HG03060 (cell line): ENCODE data around the gene SSR3.
"Not testable (repeated sequence)": the region's sequence is repeated elsewhere in the genome, so short reads cannot be mapped to it uniquely, and the experiment has no call there.

Source experiments
- ATAC-seq: cut with Tn5 transposase; IDR thresholded peaks from one replicate; pipeline ENCODE4 v1.9.1; 2021; ENCODE audit warnings: low read depth, moderate number of reproducible peaks; ENCODE audit not compliant: unreplicated experiment

SSR3 gene

GRCh38 chr3:156576651-156577348 lies 21.9 kb upstream of the SSR3 start:
- no peak for ATAC-seq

GRCh38 chr3:156576051-156576450 lies 21.1 kb upstream of the SSR3 start:
- no peak for ATAC-seq

GRCh38 chr3:156575641-156576040 lies 20.7 kb upstream of the SSR3 start:
- ATAC-seq: no peak

GRCh38 chr3:156569881-156570280 lies 15.0 kb upstream of the SSR3 start:
- ATAC-seq: not testable (repeated sequence)

- not testable (repeated sequence) for ATAC-seq
Observed at GRCh38 chr3:156569016-156569415, 14.1 kb upstream of the SSR3 start.

- ATAC-seq: no peak
Observed at GRCh38 chr3:156563900-156564682, 9.2 kb upstream of the SSR3 start.

- ATAC-seq: not testable (repeated sequence)
Observed at GRCh38 chr3:156562486-156562885, 7.6 kb upstream of the SSR3 start.

- ATAC-seq: no peak
Observed at GRCh38 chr3:156561533-156561932, 6.6 kb upstream of the SSR3 start.

- ATAC-seq: no peak
Observed at GRCh38 chr3:156559321-156559720, 4.4 kb upstream of the SSR3 start.

- ATAC-seq: no peak
Observed at GRCh38 chr3:156558389-156558788, 3.5 kb upstream of the SSR3 start.

GRCh38 chr3:156554515-156554841 lies 439 bp downstream of the SSR3 start:
- ATAC-seq: no peak

- no peak for ATAC-seq
Observed at GRCh38 chr3:156553705-156554356, 1.1 kb downstream of the SSR3 start.

- ATAC-seq: no peak
Observed at GRCh38 chr3:156552973-156553372, 1.9 kb downstream of the SSR3 start.

GRCh38 chr3:156551746-156552145 lies 3.2 kb downstream of the SSR3 start:
- no peak for ATAC-seq

- no peak for ATAC-seq
Observed at GRCh38 chr3:156551261-156551660, 3.7 kb downstream of the SSR3 start.

GRCh38 chr3:156548902-156549301 lies 6.0 kb downstream of the SSR3 start:
- ATAC-seq: no peak

GRCh38 chr3:156548041-156548687 lies 6.8 kb downstream of the SSR3 start:
- ATAC-seq: no peak

GRCh38 chr3:156547637-156548036 lies 7.3 kb downstream of the SSR3 start:
- no peak for ATAC-seq

- ATAC-seq: no peak
Observed at GRCh38 chr3:156543043-156543555, 11.8 kb downstream of the SSR3 start.

GRCh38 chr3:156542101-156543042 lies 12.5 kb downstream of the SSR3 start:
- no peak for ATAC-seq
